GM12892 (cell line): ENCODE results near the gene CASS4.

ENCODE experiments used
- POLR2A ChIP-seq: IDR thresholded peaks from 2 replicates; pipeline ENCODE4 v1.6.1; 2011; ENCODE audit warnings: low read depth, low read length, control low read depth
- POLR2AphosphoS5 ChIP-seq: IDR thresholded peaks from 2 replicates; pipeline ENCODE4 v1.6.1; 2011; ENCODE audit warnings: low read depth, low read length, control low read depth
- TAF1 ChIP-seq: IDR thresholded peaks from 2 replicates; pipeline ENCODE4 v1.6.1; 2011; ENCODE audit warnings: low read depth, mild to moderate bottlenecking, control low read depth, low read length, borderline replicate concordance

GRCh38 chr20:56420940-56421688 lies 9.1 kb downstream of the CASS4 start:
- TF ChIP-seq POLR2A (no peak), POLR2AphosphoS5 (no peak), TAF1 (no peak)
